ENCODE results near the gene RBM10.

- TF ChIP-seq CTCF (IDR thresholded peaks at IDR 0.05) (no peak), POLR2A (IDR thresholded peaks at IDR 0.05) (no peak), EP300 (IDR thresholded peaks at IDR 0.05) (no peak)
These were observed 63.1 kb downstream of the RBM10 start for GRCh38 chrX:47208108-47208507.

All from gastroesophageal sphincter (tissue), 3 donors.